ENCODE measurements around the gene DLGAP1. TPM values are rescaled to one million over a fixed set of nuclear protein-coding genes. Genes with fewer than 3 reads are reported as not detected.

The DLGAP1 gene
- total and polyA plus RNA-seq, 2 of the 8 experiments (the other 6 are each of a cell fraction or from before 2014, with no cell fraction given): 11.8 to 16.9 TPM

DNA sequence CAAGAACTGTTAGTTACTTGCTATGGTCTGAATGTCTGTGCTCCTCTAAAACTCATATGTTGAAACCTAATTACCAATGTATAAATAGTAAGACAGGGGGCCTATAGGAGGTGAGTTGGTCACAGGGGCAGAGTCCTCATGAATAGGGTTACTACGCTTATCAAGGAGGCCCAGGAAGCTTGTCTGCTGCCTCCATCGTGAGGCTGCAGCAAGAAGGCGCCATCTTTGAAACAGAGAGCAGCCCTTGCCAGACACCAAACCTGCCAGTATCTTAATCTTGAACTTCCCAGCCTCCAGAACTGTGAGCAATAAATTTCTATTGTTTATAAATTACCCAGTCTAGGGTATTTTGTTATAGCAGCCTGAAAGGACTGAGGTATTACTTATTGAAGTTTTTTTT lies 926.0 kb downstream of the DLGAP1 start (continued):
- TF ChIP-seq, protein P1, sequence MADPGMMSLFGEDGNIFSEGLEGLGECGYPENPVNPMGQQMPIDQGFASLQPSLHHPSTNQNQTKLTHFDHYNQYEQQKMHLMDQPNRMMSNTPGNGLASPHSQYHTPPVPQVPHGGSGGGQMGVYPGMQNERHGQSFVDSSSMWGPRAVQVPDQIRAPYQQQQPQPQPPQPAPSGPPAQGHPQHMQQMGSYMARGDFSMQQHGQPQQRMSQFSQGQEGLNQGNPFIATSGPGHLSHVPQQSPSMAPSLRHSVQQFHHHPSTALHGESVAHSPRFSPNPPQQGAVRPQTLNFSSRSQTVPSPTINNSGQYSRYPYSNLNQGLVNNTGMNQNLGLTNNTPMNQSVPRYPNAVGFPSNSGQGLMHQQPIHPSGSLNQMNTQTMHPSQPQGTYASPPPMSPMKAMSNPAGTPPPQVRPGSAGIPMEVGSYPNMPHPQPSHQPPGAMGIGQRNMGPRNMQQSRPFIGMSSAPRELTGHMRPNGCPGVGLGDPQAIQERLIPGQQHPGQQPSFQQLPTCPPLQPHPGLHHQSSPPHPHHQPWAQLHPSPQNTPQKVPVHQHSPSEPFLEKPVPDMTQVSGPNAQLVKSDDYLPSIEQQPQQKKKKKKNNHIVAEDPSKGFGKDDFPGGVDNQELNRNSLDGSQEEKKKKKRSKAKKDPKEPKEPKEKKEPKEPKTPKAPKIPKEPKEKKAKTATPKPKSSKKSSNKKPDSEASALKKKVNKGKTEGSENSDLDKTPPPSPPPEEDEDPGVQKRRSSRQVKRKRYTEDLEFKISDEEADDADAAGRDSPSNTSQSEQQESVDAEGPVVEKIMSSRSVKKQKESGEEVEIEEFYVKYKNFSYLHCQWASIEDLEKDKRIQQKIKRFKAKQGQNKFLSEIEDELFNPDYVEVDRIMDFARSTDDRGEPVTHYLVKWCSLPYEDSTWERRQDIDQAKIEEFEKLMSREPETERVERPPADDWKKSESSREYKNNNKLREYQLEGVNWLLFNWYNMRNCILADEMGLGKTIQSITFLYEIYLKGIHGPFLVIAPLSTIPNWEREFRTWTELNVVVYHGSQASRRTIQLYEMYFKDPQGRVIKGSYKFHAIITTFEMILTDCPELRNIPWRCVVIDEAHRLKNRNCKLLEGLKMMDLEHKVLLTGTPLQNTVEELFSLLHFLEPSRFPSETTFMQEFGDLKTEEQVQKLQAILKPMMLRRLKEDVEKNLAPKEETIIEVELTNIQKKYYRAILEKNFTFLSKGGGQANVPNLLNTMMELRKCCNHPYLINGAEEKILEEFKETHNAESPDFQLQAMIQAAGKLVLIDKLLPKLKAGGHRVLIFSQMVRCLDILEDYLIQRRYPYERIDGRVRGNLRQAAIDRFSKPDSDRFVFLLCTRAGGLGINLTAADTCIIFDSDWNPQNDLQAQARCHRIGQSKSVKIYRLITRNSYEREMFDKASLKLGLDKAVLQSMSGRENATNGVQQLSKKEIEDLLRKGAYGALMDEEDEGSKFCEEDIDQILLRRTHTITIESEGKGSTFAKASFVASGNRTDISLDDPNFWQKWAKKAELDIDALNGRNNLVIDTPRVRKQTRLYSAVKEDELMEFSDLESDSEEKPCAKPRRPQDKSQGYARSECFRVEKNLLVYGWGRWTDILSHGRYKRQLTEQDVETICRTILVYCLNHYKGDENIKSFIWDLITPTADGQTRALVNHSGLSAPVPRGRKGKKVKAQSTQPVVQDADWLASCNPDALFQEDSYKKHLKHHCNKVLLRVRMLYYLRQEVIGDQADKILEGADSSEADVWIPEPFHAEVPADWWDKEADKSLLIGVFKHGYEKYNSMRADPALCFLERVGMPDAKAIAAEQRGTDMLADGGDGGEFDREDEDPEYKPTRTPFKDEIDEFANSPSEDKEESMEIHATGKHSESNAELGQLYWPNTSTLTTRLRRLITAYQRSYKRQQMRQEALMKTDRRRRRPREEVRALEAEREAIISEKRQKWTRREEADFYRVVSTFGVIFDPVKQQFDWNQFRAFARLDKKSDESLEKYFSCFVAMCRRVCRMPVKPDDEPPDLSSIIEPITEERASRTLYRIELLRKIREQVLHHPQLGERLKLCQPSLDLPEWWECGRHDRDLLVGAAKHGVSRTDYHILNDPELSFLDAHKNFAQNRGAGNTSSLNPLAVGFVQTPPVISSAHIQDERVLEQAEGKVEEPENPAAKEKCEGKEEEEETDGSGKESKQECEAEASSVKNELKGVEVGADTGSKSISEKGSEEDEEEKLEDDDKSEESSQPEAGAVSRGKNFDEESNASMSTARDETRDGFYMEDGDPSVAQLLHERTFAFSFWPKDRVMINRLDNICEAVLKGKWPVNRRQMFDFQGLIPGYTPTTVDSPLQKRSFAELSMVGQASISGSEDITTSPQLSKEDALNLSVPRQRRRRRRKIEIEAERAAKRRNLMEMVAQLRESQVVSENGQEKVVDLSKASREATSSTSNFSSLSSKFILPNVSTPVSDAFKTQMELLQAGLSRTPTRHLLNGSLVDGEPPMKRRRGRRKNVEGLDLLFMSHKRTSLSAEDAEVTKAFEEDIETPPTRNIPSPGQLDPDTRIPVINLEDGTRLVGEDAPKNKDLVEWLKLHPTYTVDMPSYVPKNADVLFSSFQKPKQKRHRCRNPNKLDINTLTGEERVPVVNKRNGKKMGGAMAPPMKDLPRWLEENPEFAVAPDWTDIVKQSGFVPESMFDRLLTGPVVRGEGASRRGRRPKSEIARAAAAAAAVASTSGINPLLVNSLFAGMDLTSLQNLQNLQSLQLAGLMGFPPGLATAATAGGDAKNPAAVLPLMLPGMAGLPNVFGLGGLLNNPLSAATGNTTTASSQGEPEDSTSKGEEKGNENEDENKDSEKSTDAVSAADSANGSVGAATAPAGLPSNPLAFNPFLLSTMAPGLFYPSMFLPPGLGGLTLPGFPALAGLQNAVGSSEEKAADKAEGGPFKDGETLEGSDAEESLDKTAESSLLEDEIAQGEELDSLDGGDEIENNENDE (IDR thresholded peaks at IDR 0.05; ENCODE audit: insufficient replicate concordance, low read length): no peak
- TF ChIP-seq EGR1 (IDR thresholded peaks at IDR 0.05; ENCODE audit: borderline replicate concordance, low read depth, low read length): no peak
- TF ChIP-seq HDAC2 (IDR thresholded peaks at IDR 0.05; ENCODE audit: borderline replicate concordance in 1 of 2, low read depth in 2 of 2, low read length in 2 of 2): no peak
